Cardiac ventricle fibroblast (primary cell): ENCODE data around the gene KCTD2. TPM values are rescaled to one million over a fixed set of nuclear protein-coding genes. Genes with fewer than 3 reads are reported as not detected.

Experiments used
- total RNA-seq: library from RNA; depleted of rRNA; stranded (reverse); fragments of >200 nt; gene quantifications from 2 replicates; pipeline ENCODE4 v1.2.3, GENCODE V29; 2015

KCTD2 gene
- total RNA-seq: 18.2 and 20.5 TPM in 2 replicates

GRCh38 chr17:75046407-75047289 is at the start of gene KCTD2, which contains the start of gene ATP5PD:
KCTD2 (plus strand) TSS chr17:75047225; CDS start chr17:75047251, 26 bp downstream.
ATP5PD (minus strand) TSS chr17:75046969; CDS start chr17:75042650, 4,319 bp downstream.

GRCh38 chr17:75012346-75013091 is 34.5 kb upstream of the KCTD2 start, which contains the start of gene MRPL58:
MRPL58 (plus strand) TSS chr17:75012670; CDS start chr17:75012687, 17 bp downstream.

DNA sequence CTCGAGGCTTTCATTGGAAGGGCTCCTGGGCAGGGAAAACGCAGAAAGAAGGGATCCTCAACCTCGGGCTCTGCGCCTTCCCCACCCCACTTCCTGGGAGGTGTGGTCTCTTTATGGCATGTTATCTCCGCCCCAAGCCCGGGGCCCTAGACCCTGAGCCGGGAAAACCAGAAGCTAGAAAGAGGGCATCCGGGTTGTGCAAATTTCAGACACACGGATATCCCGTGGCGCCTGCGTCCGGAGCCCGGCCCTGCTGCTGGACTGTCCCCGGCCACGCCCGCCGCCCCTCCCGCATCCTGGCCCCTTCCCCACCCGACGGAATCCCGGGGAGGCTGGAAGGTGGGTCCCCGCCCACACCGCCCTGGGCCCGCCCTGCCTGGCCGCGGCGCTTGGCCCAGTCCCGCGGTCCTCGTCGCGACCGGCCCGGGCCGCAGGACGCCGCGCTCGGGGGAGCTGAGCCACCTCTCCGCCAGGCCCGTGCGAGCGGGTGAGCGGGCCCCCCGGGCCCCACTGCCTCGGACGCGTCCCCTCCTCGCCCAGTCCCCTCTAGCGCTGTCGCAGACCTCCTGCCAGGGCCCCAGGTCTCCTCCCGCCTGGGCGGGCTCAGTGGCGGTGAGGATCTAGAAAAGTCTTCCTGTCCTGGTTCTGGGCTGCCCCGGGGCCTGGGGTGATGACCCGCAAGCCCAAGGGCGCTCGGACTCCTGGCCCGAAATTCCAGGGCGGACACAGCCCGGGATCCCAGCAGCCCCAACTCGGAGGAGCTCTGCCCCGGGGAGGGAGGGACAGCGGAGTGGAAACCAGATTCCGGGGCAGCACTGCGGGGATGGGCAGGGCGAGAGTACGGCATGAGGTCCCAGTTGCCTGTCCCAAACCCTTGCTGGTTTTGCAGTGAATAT is 40.8 kb downstream of the KCTD2 start, which contains the start of gene SLC16A5:
SLC16A5 (plus strand) TSS at position 397 of the 896 bp plus-strand sequence. CDS start 5,683 bp downstream, outside the sequence.

GRCh38 chr17:75109407-75110233 is 62.6 kb downstream of the KCTD2 start, which contains the start of gene ARMC7:
ARMC7 (plus strand) TSS chr17:75109969; CDS start chr17:75110289, 320 bp downstream.

Other genes with a start within 250 kb of the KCTD2 start
- gene GRIN2C, start 187.3 kb upstream of the KCTD2 start, total RNA-seq: under 0.01 TPM in 1 of 2 replicates, not detected in the other
- gene FDXR, start 174.2 kb upstream of the KCTD2 start, total RNA-seq: 19.4 and 20.9 TPM in 2 replicates
- gene FADS6, start 153.6 kb upstream of the KCTD2 start, total RNA-seq: not detected in 2 replicates
- not detected in 2 replicates for gene USH1G, start 124.0 kb upstream of the KCTD2 start, total RNA-seq
- gene OTOP2, start 123.0 kb upstream of the KCTD2 start, total RNA-seq: not detected in 2 replicates
- not detected in 2 replicates for gene OTOP3, start 111.3 kb upstream of the KCTD2 start, total RNA-seq
- 1.3 TPM in 1 of 2 replicates, not detected in the other for gene HID1, start 74.5 kb upstream of the KCTD2 start, total RNA-seq
- gene CDR2L, start 59.6 kb upstream of the KCTD2 start, total RNA-seq: 14.0 and 15.0 TPM in 2 replicates
- gene MRPL58, start 34.6 kb upstream of the KCTD2 start, total RNA-seq: 36.5 and 42.3 TPM in 2 replicates
- gene ATP5PD, start 256 bp upstream of the KCTD2 start, total RNA-seq: 236 and 284 TPM in 2 replicates
- 2.8 and 4.2 TPM in 2 replicates for gene SLC16A5, start 40.7 kb downstream of the KCTD2 start, total RNA-seq
- 3.8 and 3.9 TPM in 2 replicates for gene ARMC7, start 62.7 kb downstream of the KCTD2 start, total RNA-seq
- gene NT5C, start 84.5 kb downstream of the KCTD2 start, total RNA-seq: 43.7 and 60.3 TPM in 2 replicates
- 44.3 and 57.8 TPM in 2 replicates for gene JPT1, start 107.3 kb downstream of the KCTD2 start, total RNA-seq
- 66.5 and 71.5 TPM in 2 replicates for gene SUMO2, start 135.7 kb downstream of the KCTD2 start, total RNA-seq
- 14.9 and 15.1 TPM in 2 replicates for gene NUP85, start 158.5 kb downstream of the KCTD2 start, total RNA-seq
- 11.9 and 23.0 TPM in 2 replicates for gene GGA3, start 214.4 kb downstream of the KCTD2 start, total RNA-seq
- gene MRPS7, start 214.7 kb downstream of the KCTD2 start, total RNA-seq: 31.1 and 37.8 TPM in 2 replicates
- gene MIF4GD, start 224.0 kb downstream of the KCTD2 start, total RNA-seq: 5.5 and 6.0 TPM in 2 replicates
- gene SLC25A19, start 242.2 kb downstream of the KCTD2 start, total RNA-seq: 2.7 and 4.5 TPM in 2 replicates